NT2/D1 (cell line): ENCODE measurements around the gene ENTPD5.

Experiments
- DNase-seq: peaks from one replicate; pipeline ENCODE4 v3.0.0-alpha.2; 2011; ENCODE audit warnings: low read depth, low spot score
- H3K27me3 ChIP-seq: 2 replicates; pipeline ENCODE4 v1.6.0; 2011; ENCODE audit warnings: mild to moderate bottlenecking; ENCODE audit not compliant: insufficient read length, insufficient read depth
- H3K36me3 ChIP-seq: 2 replicates; pipeline ENCODE4 v1.6.1; 2011; ENCODE audit warnings: mild to moderate bottlenecking, low read length, mixed read lengths; ENCODE audit not compliant: insufficient read depth, insufficient read length
- H3K4me1 ChIP-seq: 2 replicates; pipeline ENCODE4 v1.5.1; 2011; ENCODE audit not compliant: insufficient read depth, insufficient read length
- H3K4me3 ChIP-seq: 2 replicates; pipeline ENCODE4 v1.5.1; 2011; ENCODE audit warnings: low read depth; ENCODE audit not compliant: insufficient read length
- H3K9ac ChIP-seq: 2 replicates; pipeline ENCODE4 v1.6.0; 2011; ENCODE audit warnings: low read depth; ENCODE audit not compliant: insufficient read length
- H3K9me3 ChIP-seq: 2 replicates; pipeline ENCODE4 v1.5.1; 2011; ENCODE audit warnings: mild to moderate bottlenecking, low read length; ENCODE audit not compliant: insufficient read depth
- SUZ12 ChIP-seq: IDR thresholded peaks from 2 replicates; pipeline ENCODE4 v1.6.1; 2011; ENCODE audit not compliant: insufficient read length, insufficient read depth; ENCODE audit errors: extremely low read depth
- YY1 ChIP-seq: IDR thresholded peaks from 2 replicates; pipeline ENCODE4 v1.6.1; 2011; ENCODE audit not compliant: insufficient read length, insufficient read depth
- ZNF274 ChIP-seq: IDR thresholded peaks from 2 replicates; pipeline ENCODE4 v1.6.1; 2011; ENCODE audit warnings: mild to moderate bottlenecking, low read depth, low read length

ENTPD5 gene

GRCh38 chr14:73988065-73988464 is 31.0 kb downstream of the ENTPD5 start:
- no peaks in the 10 kb centered on the region for H3K9me3 ChIP-seq
- H3K4me1 ChIP-seq = no peaks in the 10 kb centered on the region
- no peak overlapping the region for H3K9ac ChIP-seq
- no peaks in the 10 kb centered on the region for H3K27me3 ChIP-seq
- TF ChIP-seq ZNF274 = no peak
- TF ChIP-seq SUZ12 = no peak
- TF ChIP-seq YY1 = no peak
- peaks cover 14% of the 10 kb centered on the region for H3K36me3 ChIP-seq
- DNase-seq = no peak
- no peak overlapping the region for H3K4me3 ChIP-seq

GRCh38 chr14:73977896-73978295 is 41.2 kb downstream of the ENTPD5 start:
- Histone ChIP-seq H3K27me3 (no peaks in the 10 kb centered on the region), H3K36me3 (peaks cover 7% of the 10 kb centered on the region), H3K9me3 (no peaks in the 10 kb centered on the region), H3K4me3 (no peak overlapping the region), H3K9ac (no peak overlapping the region), H3K4me1 (no peaks in the 10 kb centered on the region)
- DNase-seq = no peak
- TF ChIP-seq SUZ12 (no peak), YY1 (no peak), ZNF274 (no peak)

DNA sequence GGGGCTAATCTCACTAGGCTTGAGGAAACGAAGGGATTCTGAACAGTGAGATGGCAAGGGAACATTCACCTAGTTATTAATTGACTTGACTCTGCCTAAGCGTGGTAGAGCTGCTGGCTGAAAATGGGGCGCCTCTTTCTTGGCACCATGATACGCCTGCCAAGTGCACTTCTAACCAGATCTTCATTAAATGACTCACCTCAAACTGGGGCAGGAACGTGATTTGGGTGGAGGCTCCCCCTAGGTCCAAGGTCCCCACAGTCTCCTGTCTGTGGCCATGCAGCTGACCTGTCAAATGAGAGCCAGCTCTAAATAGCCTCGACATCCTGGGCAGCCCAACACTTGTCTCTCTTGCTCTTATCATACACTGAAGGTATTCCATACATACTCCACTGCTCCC is 43.0 kb downstream of the ENTPD5 start:
- no peak for TF ChIP-seq YY1
- no peak for TF ChIP-seq SUZ12
- TF ChIP-seq ZNF274 = no peak
- no peaks in the 10 kb centered on the region for H3K27me3 ChIP-seq
- no peaks in the 10 kb centered on the region for H3K9me3 ChIP-seq
- peaks cover 3% of the 10 kb centered on the region for H3K4me1 ChIP-seq
- H3K36me3 ChIP-seq = peaks cover 11% of the 10 kb centered on the region
- H3K4me3 ChIP-seq = no peak overlapping the region
- H3K9ac ChIP-seq = no peak overlapping the region
- no peak for DNase-seq

- no peaks in the 10 kb centered on the region for H3K27me3 ChIP-seq
- TF ChIP-seq YY1 = no peak
- TF ChIP-seq ZNF274 = no peak
- no peak for DNase-seq
Observed at GRCh38 chr14:73973497-73973896, 45.6 kb downstream of the ENTPD5 start.

DNA sequence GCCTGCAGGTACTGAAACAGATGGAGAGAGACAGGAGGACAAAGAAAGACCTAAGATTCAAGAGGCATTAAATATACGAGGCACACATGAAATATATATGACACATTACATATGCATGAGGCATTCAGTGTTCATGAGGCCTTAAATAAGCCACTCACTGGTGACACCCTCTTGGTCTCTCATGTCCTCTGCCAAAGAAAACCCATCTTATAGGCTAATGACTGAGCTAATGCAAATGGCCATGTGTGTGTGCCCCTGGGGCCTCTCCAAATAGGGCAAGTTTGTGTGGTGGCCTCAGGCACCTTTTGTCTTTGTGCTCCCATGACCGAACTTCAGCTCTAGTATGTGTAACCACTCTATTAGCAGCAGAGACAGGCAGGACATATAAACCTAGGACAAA is 50.2 kb downstream of the ENTPD5 start:
- H3K4me3 ChIP-seq = no peak overlapping the region
- no peak overlapping the region for H3K9ac ChIP-seq
- no peak for DNase-seq
- H3K36me3 ChIP-seq = peaks cover 20% of the 10 kb centered on the region
- no peak for TF ChIP-seq ZNF274
- no peak for TF ChIP-seq SUZ12
- TF ChIP-seq YY1 = no peak
- no peaks in the 10 kb centered on the region for H3K9me3 ChIP-seq
- H3K27me3 ChIP-seq = no peaks in the 10 kb centered on the region
- H3K4me1 ChIP-seq = peaks cover 3% of the 10 kb centered on the region

More at GRCh38 chr14:73973497-73973896, 45.6 kb downstream of the ENTPD5 start:
- Histone ChIP-seq H3K4me3 (no peak overlapping the region), H3K9me3 (no peaks in the 10 kb centered on the region), H3K36me3 (peaks cover 16% of the 10 kb centered on the region), H3K4me1 (peaks cover 3% of the 10 kb centered on the region), H3K9ac (no peak overlapping the region)

GRCh38 chr14:73965216-73965615 is 53.9 kb downstream of the ENTPD5 start:
- no peaks in the 10 kb centered on the region for H3K27me3 ChIP-seq
- TF ChIP-seq ZNF274 (no peak), YY1 (no peak), SUZ12 (no peak)
- H3K36me3 ChIP-seq = peaks cover 34% of the 10 kb centered on the region

DNA sequence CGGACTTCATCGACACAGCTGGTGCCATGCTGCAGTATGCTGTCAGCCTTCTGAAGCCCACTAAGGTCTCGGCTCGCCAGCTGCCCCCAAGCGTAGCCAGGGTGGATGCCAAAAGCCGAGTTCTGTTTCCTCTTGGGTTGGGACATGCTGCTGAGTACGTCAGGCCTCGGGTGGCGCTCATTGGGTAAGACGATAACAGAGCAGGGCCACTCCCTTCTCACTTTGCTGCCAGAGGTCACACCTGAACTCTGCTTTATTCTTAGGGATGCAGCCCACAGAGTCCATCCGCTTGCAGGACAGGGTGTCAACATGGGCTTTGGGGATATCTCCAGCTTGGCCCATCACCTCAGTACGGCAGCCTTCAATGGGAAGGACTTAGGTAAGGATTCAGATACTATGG is 57.9 kb downstream of the ENTPD5 start:
- Histone ChIP-seq H3K27me3 (no peaks in the 10 kb centered on the region), H3K4me1 (no peaks in the 10 kb centered on the region), H3K4me3 (no peak overlapping the region), H3K36me3 (peaks cover 38% of the 10 kb centered on the region), H3K9ac (no peak overlapping the region), H3K9me3 (no peaks in the 10 kb centered on the region)
- TF ChIP-seq YY1 (no peak), ZNF274 (no peak), SUZ12 (no peak)
- no peak for DNase-seq

More at GRCh38 chr14:73965216-73965615, 53.9 kb downstream of the ENTPD5 start:
- Histone ChIP-seq H3K9ac (no peak overlapping the region), H3K9me3 (no peaks in the 10 kb centered on the region), H3K4me3 (no peak overlapping the region), H3K4me1 (no peaks in the 10 kb centered on the region)
- no peak for DNase-seq

- Histone ChIP-seq H3K4me1 (no peaks in the 10 kb centered on the region), H3K27me3 (no peaks in the 10 kb centered on the region), H3K36me3 (peaks cover 51% of the 10 kb centered on the region), H3K9me3 (no peaks in the 10 kb centered on the region), H3K9ac (no peak overlapping the region), H3K4me3 (no peak overlapping the region)
- TF ChIP-seq SUZ12 = no peak
- TF ChIP-seq ZNF274 = no peak
- no peak for TF ChIP-seq YY1
- no peak for DNase-seq
Observed at GRCh38 chr14:73958591-73958990, 60.5 kb downstream of the ENTPD5 start.
